Right lobe of liver (tissue), 4 donors: ENCODE measurements around the gene ZDHHC22.

Experiments used
- POLR2A ChIP-seq: fragments of 450-650 bp; IDR thresholded peaks from one replicate; pipeline ENCODE4 v1.6.1; 2017; ENCODE audit warnings: antibody characterized with exemption, mild to moderate bottlenecking
- TF ChIP-seq, protein P1 (sequence below), 4 donors: fragments of 200-600 bp in 3 of 4; fragments of 450-650 bp in 1 of 4; IDR thresholded peaks; one replicate each; pipeline versions ENCODE4 v1.5.1 to v1.8.0; 2016 to 2022; ENCODE audit warnings: antibody characterized with exemption in 4 of 4, mild to moderate bottlenecking in 2 of 4
- donor health status: DM: no; HTN: no; CAD: no.
- donor health status: DM: no; HTN: no; CAD: no.
- donor health status: DM: no; HTN: yes; CAD: no.

DNA sequence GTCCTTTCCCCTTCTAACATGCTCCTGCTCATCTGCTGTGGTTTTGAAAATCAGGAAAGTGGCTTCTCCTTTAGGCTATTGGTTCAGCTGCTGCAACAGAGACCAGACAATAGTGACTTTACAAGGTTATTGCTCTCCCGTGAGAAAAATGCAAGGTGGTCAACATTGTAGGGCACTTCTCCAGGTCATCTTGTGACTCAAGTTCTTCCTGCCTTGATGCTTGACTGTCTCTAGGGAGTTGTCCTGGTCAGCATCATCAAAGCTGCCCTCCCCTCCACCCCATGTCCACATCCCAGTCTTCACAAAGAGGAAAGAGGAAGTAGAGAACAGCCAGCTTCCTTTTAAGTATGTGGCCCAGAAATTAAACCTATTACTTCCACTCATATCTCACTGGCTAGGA is 36.1 kb upstream of the ZDHHC22 start:
- TF ChIP-seq, protein P1, sequence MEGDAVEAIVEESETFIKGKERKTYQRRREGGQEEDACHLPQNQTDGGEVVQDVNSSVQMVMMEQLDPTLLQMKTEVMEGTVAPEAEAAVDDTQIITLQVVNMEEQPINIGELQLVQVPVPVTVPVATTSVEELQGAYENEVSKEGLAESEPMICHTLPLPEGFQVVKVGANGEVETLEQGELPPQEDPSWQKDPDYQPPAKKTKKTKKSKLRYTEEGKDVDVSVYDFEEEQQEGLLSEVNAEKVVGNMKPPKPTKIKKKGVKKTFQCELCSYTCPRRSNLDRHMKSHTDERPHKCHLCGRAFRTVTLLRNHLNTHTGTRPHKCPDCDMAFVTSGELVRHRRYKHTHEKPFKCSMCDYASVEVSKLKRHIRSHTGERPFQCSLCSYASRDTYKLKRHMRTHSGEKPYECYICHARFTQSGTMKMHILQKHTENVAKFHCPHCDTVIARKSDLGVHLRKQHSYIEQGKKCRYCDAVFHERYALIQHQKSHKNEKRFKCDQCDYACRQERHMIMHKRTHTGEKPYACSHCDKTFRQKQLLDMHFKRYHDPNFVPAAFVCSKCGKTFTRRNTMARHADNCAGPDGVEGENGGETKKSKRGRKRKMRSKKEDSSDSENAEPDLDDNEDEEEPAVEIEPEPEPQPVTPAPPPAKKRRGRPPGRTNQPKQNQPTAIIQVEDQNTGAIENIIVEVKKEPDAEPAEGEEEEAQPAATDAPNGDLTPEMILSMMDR (IDR thresholded peaks at IDR 0.05), result no peak
- TF ChIP-seq POLR2A, result no peak
